Lower leg skin (tissue), 3 donors: ENCODE measurements around the gene NCKAP5.

Source experiments
- CTCF ChIP-seq, 3 donors: fragments of 450-650 bp; IDR thresholded peaks; one replicate each; pipeline ENCODE4 v1.5.1; 2016; ENCODE audit warnings: antibody characterized with exemption in 3 of 3, mild to moderate bottlenecking in 3 of 3, moderate library complexity in 2 of 3
- POLR2A ChIP-seq, 2 donors: fragments of 450-650 bp; IDR thresholded peaks; one replicate each; pipeline ENCODE4 v1.6.1; 2016 to 2017; ENCODE audit warnings: antibody characterized with exemption in 2 of 2, mild to moderate bottlenecking in 1 of 2, moderate library complexity in 1 of 2

DNA sequence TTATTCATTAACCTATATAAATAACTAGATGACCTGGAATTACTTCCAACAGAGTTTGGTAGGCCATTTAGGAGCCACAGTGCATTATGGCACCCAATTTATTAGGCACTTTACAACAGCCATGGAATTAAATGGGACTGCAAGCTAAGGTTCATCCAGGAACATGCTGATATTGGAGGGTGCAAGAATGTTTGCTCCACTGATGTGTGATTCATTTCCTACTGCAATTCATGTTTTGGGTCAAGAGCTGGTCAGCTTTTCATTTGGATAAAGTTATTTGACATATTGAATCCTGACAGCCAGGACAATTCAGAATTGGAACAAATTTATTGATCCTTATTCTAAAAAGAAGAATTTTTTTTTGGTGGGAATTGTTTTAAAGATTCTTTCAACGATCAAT, 886.5 kb downstream of the NCKAP5 start:
- no peak for TF ChIP-seq POLR2A (IDR thresholded peaks at IDR 0.05)
- no peak for TF ChIP-seq CTCF (IDR thresholded peaks at IDR 0.05)
